DOHH2 (cell line): Measurements from ENCODE around the gene MOV10.
A peak's percentile ranks its signal among the peaks of the same experiment; 100 is the strongest.

Experiments
- H3F3A ChIP-seq: fragments of 200-600 bp; sonication (generic), shearing (Covaris generic); 2 replicates; pipeline ENCODE4 v1.6.0; 2016; ENCODE audit warnings: antibody characterized with exemption, mild to moderate bottlenecking; ENCODE audit not compliant: control insufficient read depth, insufficient read depth
- H3K27ac ChIP-seq: fragments of 200-600 bp; sonication (generic); 2 replicates; pipeline ENCODE4 v1.5.1; 2014; ENCODE audit warnings: low read depth, mild to moderate bottlenecking, low read length, moderate library complexity
- H3K27me3 ChIP-seq: fragments of 200-600 bp; sonication (generic); 2 replicates; pipeline ENCODE4 v1.6.1; 2014; ENCODE audit warnings: mild to moderate bottlenecking, low read length, mixed read lengths; ENCODE audit not compliant: control insufficient read depth
- H3K36me3 ChIP-seq: fragments of 200-600 bp; sonication (generic); 2 replicates; pipeline ENCODE4 v1.6.1; 2014; ENCODE audit warnings: mild to moderate bottlenecking, low read length, moderate library complexity, mixed read lengths; ENCODE audit not compliant: control insufficient read depth
- H3K4me1 ChIP-seq: fragments of 200-600 bp; sonication (generic); 2 replicates; pipeline ENCODE4 v1.6.1; 2014; ENCODE audit warnings: mild to moderate bottlenecking, low read length, mixed read lengths; ENCODE audit not compliant: control insufficient read depth
- H3K4me2 ChIP-seq: fragments of 200-600 bp; sonication (generic); 2 replicates; pipeline ENCODE4 v1.6.0; 2014; ENCODE audit warnings: mild to moderate bottlenecking, low read length, moderate library complexity
- H3K4me3 ChIP-seq: fragments of 200-600 bp; sonication (generic); 2 replicates; pipeline ENCODE4 v1.5.1; 2014; ENCODE audit warnings: mild to moderate bottlenecking, low read length, mixed read lengths
- H3K79me2 ChIP-seq: fragments of 200-600 bp; sonication (generic); 2 replicates; pipeline ENCODE4 v1.6.1; 2014; ENCODE audit warnings: mild to moderate bottlenecking, low read length, mixed read lengths; ENCODE audit not compliant: control insufficient read depth
- H3K9me2 ChIP-seq: fragments of 200-600 bp; sonication (generic); replicated peaks from 2 replicates; pipeline ENCODE4 v1.6.1; 2014; ENCODE audit warnings: mild to moderate bottlenecking, low read length, mixed read lengths; ENCODE audit not compliant: control insufficient read depth
- H3K9me3 ChIP-seq: fragments of 200-600 bp; sonication (generic); 2 replicates; pipeline ENCODE4 v1.6.1; 2014; ENCODE audit warnings: antibody characterized with exemption, low read length, mixed read lengths; ENCODE audit not compliant: control insufficient read depth, insufficient read depth
- H4K20me1 ChIP-seq: fragments of 200-600 bp; sonication (generic); 2 replicates; pipeline ENCODE4 v1.6.0; 2014; ENCODE audit warnings: low read depth, mild to moderate bottlenecking, antibody characterized with exemption, low read length, moderate library complexity; ENCODE audit not compliant: control insufficient read depth, insufficient read depth
- EZH2phosphoT487 ChIP-seq: fragments of 200-600 bp; sonication (generic); IDR thresholded peaks from 2 replicates; pipeline ENCODE4 v1.6.1; 2017; ENCODE audit warnings: borderline replicate concordance, mild to moderate bottlenecking, antibody characterized with exemption, low read length, moderate library complexity, mixed read lengths
- TF ChIP-seq, protein P1 (sequence below): fragments of 200-600 bp; sonication (generic); IDR thresholded peaks from one replicate; pipeline ENCODE4 v1.5.1; 2014; ENCODE audit warnings: antibody characterized with exemption, mild to moderate bottlenecking, low read depth, low read length; ENCODE audit not compliant: poor library complexity, severe bottlenecking

MOV10 gene, protein sequence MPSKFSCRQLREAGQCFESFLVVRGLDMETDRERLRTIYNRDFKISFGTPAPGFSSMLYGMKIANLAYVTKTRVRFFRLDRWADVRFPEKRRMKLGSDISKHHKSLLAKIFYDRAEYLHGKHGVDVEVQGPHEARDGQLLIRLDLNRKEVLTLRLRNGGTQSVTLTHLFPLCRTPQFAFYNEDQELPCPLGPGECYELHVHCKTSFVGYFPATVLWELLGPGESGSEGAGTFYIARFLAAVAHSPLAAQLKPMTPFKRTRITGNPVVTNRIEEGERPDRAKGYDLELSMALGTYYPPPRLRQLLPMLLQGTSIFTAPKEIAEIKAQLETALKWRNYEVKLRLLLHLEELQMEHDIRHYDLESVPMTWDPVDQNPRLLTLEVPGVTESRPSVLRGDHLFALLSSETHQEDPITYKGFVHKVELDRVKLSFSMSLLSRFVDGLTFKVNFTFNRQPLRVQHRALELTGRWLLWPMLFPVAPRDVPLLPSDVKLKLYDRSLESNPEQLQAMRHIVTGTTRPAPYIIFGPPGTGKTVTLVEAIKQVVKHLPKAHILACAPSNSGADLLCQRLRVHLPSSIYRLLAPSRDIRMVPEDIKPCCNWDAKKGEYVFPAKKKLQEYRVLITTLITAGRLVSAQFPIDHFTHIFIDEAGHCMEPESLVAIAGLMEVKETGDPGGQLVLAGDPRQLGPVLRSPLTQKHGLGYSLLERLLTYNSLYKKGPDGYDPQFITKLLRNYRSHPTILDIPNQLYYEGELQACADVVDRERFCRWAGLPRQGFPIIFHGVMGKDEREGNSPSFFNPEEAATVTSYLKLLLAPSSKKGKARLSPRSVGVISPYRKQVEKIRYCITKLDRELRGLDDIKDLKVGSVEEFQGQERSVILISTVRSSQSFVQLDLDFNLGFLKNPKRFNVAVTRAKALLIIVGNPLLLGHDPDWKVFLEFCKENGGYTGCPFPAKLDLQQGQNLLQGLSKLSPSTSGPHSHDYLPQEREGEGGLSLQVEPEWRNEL

GRCh38 chr1:112674440-112674985 is at the start of gene MOV10:
TSS of gene MOV10 (plus strand) at chr1:112674659. CDS start at chr1:112674913, 254 bp downstream.
- Histone ChIP-seq H3K27me3 (peaks cover 11% of the 10 kb centered on the region), H3K79me2 (no peaks in the 10 kb centered on the region), H3K9me2 (no peaks in the 10 kb centered on the region), H3K36me3 (peaks cover 29% of the 10 kb centered on the region), H3K4me1 (peaks cover 41% of the 10 kb centered on the region), H3K4me2 (peak within 1 kb of the TSS; percentile 99), H3F3A (peaks cover 32% of the 10 kb centered on the region), H4K20me1 (peaks cover 4% of the 10 kb centered on the region; the same call in 1 of the 2 replicates), H3K9me3 (no peaks in the 10 kb centered on the region), H3K27ac (no peak within 1 kb of the TSS), H3K4me3 (peak within 1 kb of the TSS; percentile 85)
- TF ChIP-seq EZH2phosphoT487, result no peak
- TF ChIP-seq, protein P1, sequence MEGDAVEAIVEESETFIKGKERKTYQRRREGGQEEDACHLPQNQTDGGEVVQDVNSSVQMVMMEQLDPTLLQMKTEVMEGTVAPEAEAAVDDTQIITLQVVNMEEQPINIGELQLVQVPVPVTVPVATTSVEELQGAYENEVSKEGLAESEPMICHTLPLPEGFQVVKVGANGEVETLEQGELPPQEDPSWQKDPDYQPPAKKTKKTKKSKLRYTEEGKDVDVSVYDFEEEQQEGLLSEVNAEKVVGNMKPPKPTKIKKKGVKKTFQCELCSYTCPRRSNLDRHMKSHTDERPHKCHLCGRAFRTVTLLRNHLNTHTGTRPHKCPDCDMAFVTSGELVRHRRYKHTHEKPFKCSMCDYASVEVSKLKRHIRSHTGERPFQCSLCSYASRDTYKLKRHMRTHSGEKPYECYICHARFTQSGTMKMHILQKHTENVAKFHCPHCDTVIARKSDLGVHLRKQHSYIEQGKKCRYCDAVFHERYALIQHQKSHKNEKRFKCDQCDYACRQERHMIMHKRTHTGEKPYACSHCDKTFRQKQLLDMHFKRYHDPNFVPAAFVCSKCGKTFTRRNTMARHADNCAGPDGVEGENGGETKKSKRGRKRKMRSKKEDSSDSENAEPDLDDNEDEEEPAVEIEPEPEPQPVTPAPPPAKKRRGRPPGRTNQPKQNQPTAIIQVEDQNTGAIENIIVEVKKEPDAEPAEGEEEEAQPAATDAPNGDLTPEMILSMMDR, result no peak

- Histone ChIP-seq H3K79me2 (peaks cover 98% of the 10 kb centered on the region), H3K9me3 (no peaks in the 10 kb centered on the region), H4K20me1 (peaks cover 44% of the 10 kb centered on the region), H3K4me1 (peaks cover 56% of the 10 kb centered on the region), H3K9me2 (no peaks in the 10 kb centered on the region), H3K36me3 (peaks cover 77% of the 10 kb centered on the region), H3F3A (peaks cover 20% of the 10 kb centered on the region), H3K4me3 (no peak overlapping the region), H3K4me2 (no peak overlapping the region), H3K27ac (no peak overlapping the region), H3K27me3 (no peaks in the 10 kb centered on the region)
- TF ChIP-seq, protein P1, result no peak
- no peak for TF ChIP-seq EZH2phosphoT487
These were observed 48.8 kb upstream of the MOV10 start for GRCh38 chr1:112625696-112626095.

GRCh38 chr1:112626193-112626592 is 48.3 kb upstream of the MOV10 start:
- Histone ChIP-seq H3K36me3 (peaks cover 77% of the 10 kb centered on the region), H3K27me3 (no peaks in the 10 kb centered on the region), H3K9me2 (no peaks in the 10 kb centered on the region), H3K27ac (no peak overlapping the region), H3K4me2 (no peak overlapping the region), H3F3A (peaks cover 15% of the 10 kb centered on the region), H3K4me1 (peaks cover 59% of the 10 kb centered on the region), H4K20me1 (peaks cover 41% of the 10 kb centered on the region), H3K9me3 (no peaks in the 10 kb centered on the region), H3K4me3 (no peak overlapping the region), H3K79me2 (peaks cover 98% of the 10 kb centered on the region)
- no peak for TF ChIP-seq EZH2phosphoT487
- TF ChIP-seq, protein P1, result no peak
